Middle frontal gyrus (tissue), 1 donor: ENCODE data around the gene ATP10A.

Experiments used
- DNase-seq: peaks from one replicate; pipeline ENCODE4 v3.0.0-alpha.2; 2015; ENCODE audit warnings: low spot score; ENCODE audit errors: extremely low spot score

The ATP10A gene

GRCh38 chr15:25684521-25685431 is 178.4 kb downstream of the ATP10A start:
- DNase-seq, result peak; percentile 49

- no peak for DNase-seq
These were observed 179.2 kb downstream of the ATP10A start for GRCh38 chr15:25683911-25684310.

DNA sequence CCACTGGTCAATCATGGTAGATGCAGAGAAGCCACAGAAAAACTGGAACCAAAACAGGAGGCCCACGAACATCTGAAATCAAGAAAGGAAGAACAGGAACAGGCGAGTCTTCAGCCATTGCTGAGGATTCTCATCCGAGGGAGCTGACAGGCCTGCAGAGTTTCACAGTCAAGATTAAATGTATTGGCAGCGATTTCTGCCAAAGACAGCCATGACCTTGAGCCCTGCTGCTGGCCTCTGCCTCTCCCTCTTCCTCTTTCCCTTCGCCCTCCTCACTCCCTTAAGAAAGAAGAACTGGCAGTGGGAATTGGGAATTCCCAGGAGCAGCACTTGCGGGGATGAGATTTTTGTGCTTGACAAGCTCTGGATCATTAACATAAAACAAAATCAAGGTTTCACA is 179.7 kb downstream of the ATP10A start:
- DNase-seq, result no peak

- no peak for DNase-seq
These were observed 180.8 kb downstream of the ATP10A start for GRCh38 chr15:25682340-25682739.

- DNase-seq, result no peak
These were observed 182.5 kb downstream of the ATP10A start for GRCh38 chr15:25680686-25681025.

GRCh38 chr15:25679964-25680685 is 183.0 kb downstream of the ATP10A start:
- DNase-seq, result no peak

- DNase-seq, result no peak
These were observed 183.6 kb downstream of the ATP10A start for GRCh38 chr15:25679492-25679891.

DNA sequence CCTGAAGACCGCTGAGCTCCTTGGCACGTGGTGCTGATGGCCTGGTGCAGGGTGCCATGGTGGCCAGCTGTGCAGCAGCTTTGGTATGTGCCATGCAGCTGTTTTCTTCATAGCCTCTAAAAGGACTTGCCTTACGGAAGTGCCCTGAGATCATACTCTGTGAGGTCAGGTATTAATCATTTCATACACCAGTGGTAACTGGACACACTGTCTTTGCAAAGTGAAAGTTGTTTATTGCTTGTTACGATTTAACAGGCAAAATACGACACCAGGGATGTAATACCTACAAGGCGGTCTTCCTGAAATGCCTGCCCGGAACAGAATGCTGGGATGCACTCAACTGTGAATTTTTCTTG is 184.6 kb downstream of the ATP10A start:
- DNase-seq, result no peak

- no peak for DNase-seq
These were observed 185.2 kb downstream of the ATP10A start for GRCh38 chr15:25677719-25678499.

GRCh38 chr15:25676070-25676469 is 187.1 kb downstream of the ATP10A start:
- DNase-seq, result no peak

DNA sequence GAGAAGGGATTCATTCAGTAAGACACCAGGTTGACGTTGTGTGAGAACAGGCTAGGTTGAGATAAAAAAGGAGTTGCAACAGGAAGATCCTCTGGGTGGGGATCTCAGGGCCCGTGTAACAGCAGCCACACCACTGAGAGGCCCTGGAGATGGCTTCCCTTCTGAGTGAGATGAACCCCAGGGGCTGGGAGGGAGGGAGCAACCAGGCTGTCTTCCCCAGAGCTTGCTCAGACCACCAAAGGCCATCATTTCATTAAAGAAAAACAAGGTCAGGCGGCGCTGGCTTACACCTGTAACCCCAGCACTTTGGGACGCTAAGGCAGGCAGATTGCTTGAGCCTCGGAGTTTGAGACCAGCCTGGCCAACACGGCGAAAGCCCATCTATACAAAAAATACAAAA is 187.7 kb downstream of the ATP10A start:
- DNase-seq, result no peak

DNA sequence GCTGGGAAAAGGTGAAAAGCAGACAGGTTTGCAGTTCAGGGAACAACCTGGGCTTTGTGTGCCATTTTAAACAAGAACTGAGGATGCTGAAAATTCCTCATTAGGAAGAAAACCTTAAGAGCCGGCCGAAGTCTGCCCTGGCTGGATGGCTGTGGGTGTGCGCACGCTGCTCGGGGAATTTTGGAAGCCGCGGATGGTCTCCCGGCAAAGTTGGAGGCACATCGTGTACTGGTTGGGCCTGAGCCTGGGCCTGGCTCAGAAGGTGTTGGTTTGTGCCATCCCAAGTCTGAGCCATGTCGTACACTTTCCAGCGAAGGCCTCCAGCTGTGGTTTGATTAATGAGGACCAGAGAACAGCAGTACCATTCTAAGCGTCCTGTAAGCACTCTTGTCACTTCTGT is 188.2 kb downstream of the ATP10A start:
- DNase-seq, result no peak

DNA sequence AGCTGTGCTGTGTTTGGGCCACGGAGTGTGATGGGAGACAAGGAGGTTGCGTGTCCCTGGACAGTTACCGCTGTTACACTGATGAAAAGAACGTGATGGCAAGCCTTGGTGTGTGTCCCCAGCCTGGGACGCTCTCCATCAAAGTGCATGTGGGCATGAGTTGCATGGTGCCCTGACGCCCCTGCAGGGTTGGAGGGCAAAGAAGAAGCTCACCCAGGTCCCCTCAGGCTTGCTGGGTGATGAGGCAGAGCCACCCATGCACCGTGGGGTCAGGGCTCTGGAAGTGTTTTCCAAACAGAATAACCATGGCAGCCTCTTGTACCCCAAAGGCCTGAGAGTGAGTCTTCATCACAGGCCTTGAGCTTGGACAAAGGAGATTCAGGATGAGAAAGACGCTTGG is 189.2 kb downstream of the ATP10A start:
- no peak for DNase-seq

- DNase-seq, result no peak
These were observed 189.8 kb downstream of the ATP10A start for GRCh38 chr15:25673351-25673750.

GRCh38 chr15:25671132-25671531 is 192.0 kb downstream of the ATP10A start:
- no peak for DNase-seq

GRCh38 chr15:25670621-25671020 is 192.5 kb downstream of the ATP10A start:
- DNase-seq, result no peak

DNA sequence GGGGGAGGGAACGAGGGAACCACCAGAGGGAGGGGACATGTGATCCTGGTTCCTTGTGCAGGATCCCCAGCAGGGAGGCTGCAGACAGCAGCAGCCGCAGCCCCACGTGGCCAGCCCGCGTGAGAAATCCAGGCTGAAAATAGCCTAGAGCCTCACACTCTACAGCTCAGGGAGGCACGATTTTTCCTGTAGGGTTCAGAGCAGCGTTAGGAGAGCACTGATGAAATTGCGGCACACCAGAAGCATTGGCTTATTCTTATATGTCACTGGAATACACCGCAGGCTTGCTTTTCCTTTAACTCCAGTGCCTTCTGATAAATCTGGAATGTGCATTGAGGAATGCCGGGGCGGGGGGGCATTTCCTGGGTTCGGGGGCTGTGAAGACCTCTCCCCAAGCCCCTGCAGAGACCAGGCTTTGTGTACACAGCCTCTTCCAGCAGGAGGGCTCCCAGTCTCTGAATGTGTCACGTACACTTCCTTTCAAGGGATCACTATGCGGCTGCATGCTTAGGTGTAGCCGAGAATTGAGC is 193.0 kb downstream of the ATP10A start:
- peak; percentile 82 for DNase-seq

DNA sequence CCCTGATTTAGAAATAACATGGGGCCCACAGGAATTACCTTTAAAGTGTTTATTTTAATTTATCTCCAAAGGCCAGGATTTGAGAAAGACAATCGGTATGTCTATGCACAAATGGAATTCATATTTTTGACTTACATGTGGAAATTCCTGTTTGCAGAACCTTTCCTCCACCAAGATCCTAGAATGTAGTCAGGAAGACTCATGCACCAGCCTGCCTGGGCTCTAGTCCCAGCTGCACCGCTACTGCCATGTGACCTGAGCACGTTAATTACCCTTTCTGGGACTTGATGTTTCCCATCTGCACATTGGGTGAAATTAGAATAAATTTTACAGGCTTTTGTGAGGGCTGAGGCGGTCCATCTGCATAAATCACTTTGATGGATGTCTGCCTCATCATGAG is 194.2 kb downstream of the ATP10A start:
- DNase-seq, result no peak

- DNase-seq, result no peak
These were observed 194.8 kb downstream of the ATP10A start for GRCh38 chr15:25668236-25668795.

GRCh38 chr15:25667829-25668228 is 195.3 kb downstream of the ATP10A start:
- DNase-seq, result no peak

DNA sequence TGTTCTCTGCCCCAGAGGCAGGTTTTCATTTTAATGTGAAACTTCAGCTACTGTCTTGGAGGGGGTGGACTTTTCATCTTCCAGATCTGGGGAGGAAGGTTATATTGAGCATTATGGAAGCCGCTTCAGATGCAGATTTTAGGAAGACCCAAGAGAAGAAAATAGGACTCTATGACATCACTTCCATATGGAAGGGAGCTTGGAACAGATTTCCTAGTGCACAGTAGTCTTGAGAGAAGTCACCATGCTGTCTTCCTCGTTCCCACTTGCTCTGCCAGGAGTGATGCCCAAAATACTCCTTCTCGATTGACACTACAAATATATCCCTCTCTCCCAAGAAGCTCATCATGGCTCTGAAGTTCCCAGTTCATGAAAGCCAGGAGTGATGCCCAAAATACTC is 197.2 kb downstream of the ATP10A start:
- DNase-seq, result no peak
